Cerebellar cortex (tissue), 1 donor: Measurements from ENCODE around the gene MCTS1.
"Not testable (repeated sequence)": the region's sequence is repeated elsewhere in the genome, so short reads cannot be mapped to it uniquely, and the experiment has no call there.

Source experiments
- DNase-seq: peaks from one replicate; pipeline ENCODE4 v3.0.0-alpha.2; 2015; ENCODE audit warnings: low spot score

MCTS1 gene

GRCh38 chrX:120603707-120604360 lies at the start of gene MCTS1:
MCTS1 (plus strand) TSS chrX:120604101; CDS start chrX:120604237, 136 bp downstream.
- peak; percentile 96 for DNase-seq

GRCh38 chrX:120556251-120556650 lies 47.6 kb upstream of the MCTS1 start:
- DNase-seq = no peak

GRCh38 chrX:120559804-120560203 lies 44.1 kb upstream of the MCTS1 start:
- peak; percentile 33 for DNase-seq

- DNase-seq = no peak
Observed at GRCh38 chrX:120560405-120560841, 43.5 kb upstream of the MCTS1 start.

GRCh38 chrX:120560842-120561633 lies 42.9 kb upstream of the MCTS1 start, which contains the start of gene CUL4B:
CUL4B (minus strand) TSS chrX:120560962; CDS start chrX:120560638, 324 bp downstream.
- DNase-seq = peak; percentile 95

GRCh38 chrX:120561634-120562568 lies 42.0 kb upstream of the MCTS1 start:
- no peak for DNase-seq

- DNase-seq = no peak
Observed at GRCh38 chrX:120562569-120562926, 41.4 kb upstream of the MCTS1 start.

- DNase-seq = no peak
Observed at GRCh38 chrX:120564925-120565324, 39.0 kb upstream of the MCTS1 start.

GRCh38 chrX:120566817-120567216 lies 37.1 kb upstream of the MCTS1 start:
- DNase-seq = no peak

- no peak for DNase-seq
Observed at GRCh38 chrX:120568035-120568434, 35.9 kb upstream of the MCTS1 start.

GRCh38 chrX:120568609-120569008 lies 35.3 kb upstream of the MCTS1 start:
- DNase-seq = no peak

GRCh38 chrX:120570011-120570600 lies 33.8 kb upstream of the MCTS1 start:
- DNase-seq = no peak

- DNase-seq = not testable (repeated sequence)
Observed at GRCh38 chrX:120573806-120574205, 30.1 kb upstream of the MCTS1 start.

GRCh38 chrX:120575379-120576114 lies 28.4 kb upstream of the MCTS1 start:
- no peak for DNase-seq

GRCh38 chrX:120585702-120586101 lies 18.2 kb upstream of the MCTS1 start:
- no peak for DNase-seq

- DNase-seq = peak; percentile 21
Observed at GRCh38 chrX:120604361-120604782, 471 bp downstream of the MCTS1 start.

- no peak for DNase-seq
Observed at GRCh38 chrX:120612086-120612485, 8.2 kb downstream of the MCTS1 start.

- no peak for DNase-seq
Observed at GRCh38 chrX:120614816-120615215, 10.9 kb downstream of the MCTS1 start.

GRCh38 chrX:120617996-120618630 lies 14.2 kb downstream of the MCTS1 start:
- DNase-seq = no peak

GRCh38 chrX:120625371-120625770 lies 21.5 kb downstream of the MCTS1 start:
- DNase-seq = no peak
